GM20000 (cell line): ENCODE data around the gene TTI1.

Experiments used
- DNase-seq: peaks from one replicate; pipeline ENCODE4 v3.0.0; 2012; ENCODE audit warnings: low spot score
- CTCF ChIP-seq: IDR thresholded peaks from 2 replicates; pipeline ENCODE4 v1.5.1; 2012; ENCODE audit warnings: mild to moderate bottlenecking, control low read depth; ENCODE audit errors: extremely low read depth, missing control alignments

TTI1 gene

GRCh38 chr20:38073307-38074071 is 40.2 kb upstream of the TTI1 start:
- DNase-seq: peak; percentile 46
- TF ChIP-seq CTCF: peak; percentile 20

DNA sequence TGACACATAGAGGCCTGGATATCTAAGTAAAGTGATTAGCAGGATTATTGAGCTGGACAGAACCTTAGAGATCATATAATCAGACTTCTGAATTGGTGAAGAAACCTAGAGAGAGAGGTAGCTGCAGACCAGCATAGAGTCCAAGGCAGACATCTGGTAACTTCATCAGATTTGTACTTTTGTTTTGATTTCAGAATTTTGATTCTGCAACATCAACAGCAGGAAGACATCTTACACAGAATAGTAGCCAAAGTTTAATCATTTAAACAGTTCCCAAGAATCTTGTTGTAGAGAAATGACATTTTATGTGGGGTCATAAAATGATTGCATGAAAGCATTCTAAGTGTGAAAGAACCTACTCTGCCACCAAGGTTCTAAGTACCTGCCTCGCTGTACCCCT is 39.6 kb upstream of the TTI1 start:
- no peak for TF ChIP-seq CTCF
- DNase-seq: no peak

DNA sequence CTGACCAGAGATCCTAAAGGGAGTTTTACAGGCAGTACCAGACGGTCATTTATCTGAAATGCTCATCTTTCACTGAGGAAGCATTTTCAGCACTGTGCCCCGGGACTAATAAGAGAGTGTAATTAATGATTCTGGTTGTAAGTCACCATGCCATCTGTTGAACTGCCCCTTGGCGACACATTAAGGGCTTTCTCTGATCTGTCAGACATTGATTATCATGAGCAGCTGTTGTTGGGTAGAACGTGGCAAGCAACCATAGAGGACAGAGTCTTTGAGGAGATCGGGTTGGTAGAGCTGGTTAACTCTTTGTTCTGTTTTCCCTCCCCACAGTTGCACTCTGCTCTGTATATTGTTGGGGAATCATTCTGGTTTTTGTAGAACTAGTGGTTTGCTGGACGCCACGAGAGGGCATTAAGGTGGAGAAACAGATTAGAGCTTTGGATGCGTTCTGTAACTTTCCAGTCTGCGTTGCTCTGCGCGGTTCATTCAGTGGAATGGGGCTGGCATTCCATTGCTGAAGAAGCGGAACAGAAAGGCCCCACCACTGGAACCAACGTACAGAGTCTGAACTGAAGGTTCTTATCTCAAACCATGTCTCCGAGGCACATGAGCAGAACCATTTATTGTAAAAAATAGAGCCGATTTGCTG is 34.6 kb upstream of the TTI1 start:
- DNase-seq: no peak
- TF ChIP-seq CTCF: no peak

GRCh38 chr20:38066969-38067716 is 33.9 kb upstream of the TTI1 start:
- no peak for DNase-seq
- TF ChIP-seq CTCF: no peak

- TF ChIP-seq CTCF: no peak
- no peak for DNase-seq
Measured at GRCh38 chr20:38065764-38066375, 32.6 kb upstream of the TTI1 start.

DNA sequence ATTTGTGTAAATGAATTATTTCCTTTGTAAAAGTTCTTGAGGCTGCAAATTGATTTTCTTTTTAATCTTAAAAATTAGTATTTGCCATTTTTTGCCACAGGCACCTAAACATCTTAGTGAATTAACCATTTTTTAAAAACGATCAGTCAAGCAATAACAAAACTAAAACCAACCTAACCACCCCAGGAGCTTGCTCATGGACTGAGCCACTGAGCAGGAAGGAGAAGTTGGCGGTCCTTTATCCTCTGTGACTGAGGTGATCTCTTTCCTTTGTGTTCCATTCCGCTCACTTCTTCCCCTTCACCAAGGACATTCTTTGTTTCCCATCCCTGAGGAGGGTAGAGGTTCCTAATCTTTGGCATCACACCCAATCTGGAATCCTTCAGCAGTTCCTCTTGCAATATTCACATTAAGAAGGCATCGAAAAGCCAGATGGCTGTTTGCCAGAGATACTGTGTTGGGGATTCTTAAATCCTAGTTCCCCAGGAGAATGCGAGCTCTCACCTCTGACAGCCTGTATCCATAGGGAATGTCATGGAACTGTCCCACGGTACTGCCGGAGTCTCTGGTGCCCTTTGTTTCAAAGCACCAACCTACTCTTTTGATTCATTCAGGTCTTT is 30.8 kb upstream of the TTI1 start:
- no peak for TF ChIP-seq CTCF
- peak; percentile 37 for DNase-seq
